Measurements from ENCODE around the gene ITGA5. TPM values are rescaled to one million over a fixed set of nuclear protein-coding genes. Genes with fewer than 3 reads are reported as not detected.

Gene ITGA5
- total RNA-seq (2014; rRNA removed; shearing (Covaris generic)) (496 and 541 TPM in 2 replicates), polyA plus RNA-seq (2016; fragmentation: Nextera tagmentation; extraction: Ambion mirVana) (402 and 416 TPM in 2 replicates)

- Histone ChIP-seq H2AFZ (peak within 1 kb of the TSS; percentile 78), H3K9me3 (ENCODE audit: low read depth) (no peaks in the 10 kb centered on the region), H3K4me1 (ENCODE audit: insufficient read depth) (peaks cover 78% of the 10 kb centered on the region), H3K36me3 (ENCODE audit: low read depth) (no peaks in the 10 kb centered on the region), H4K20me1 (ENCODE audit: insufficient read depth) (peaks cover 8% of the 10 kb centered on the region; the same call in 1 of the 2 replicates), H3K9ac (peak within 1 kb of the TSS; percentile 98), H3K27me3 (replicated peaks; ENCODE audit: insufficient read depth) (no peaks in the 10 kb centered on the region), H3K27ac (peak within 1 kb of the TSS; percentile 98), H3K4me2 (ENCODE audit: unreplicated experiment) (peak within 1 kb of the TSS; percentile 86), H3F3A (ENCODE audit: insufficient read depth) (peaks cover 61% of the 10 kb centered on the region), H3K9me2 (ENCODE audit: insufficient read depth) (no peaks in the 10 kb centered on the region), H3K4me3 (peak within 1 kb of the TSS; percentile 97), H3K79me2 (ENCODE audit: insufficient read depth) (peaks cover 60% of the 10 kb centered on the region)
- no peak for TF ChIP-seq EZH2 (IDR thresholded peaks at IDR 0.05; ENCODE audit: insufficient read depth, poor library complexity, severe bottlenecking)
- no peak for TF ChIP-seq EZH2phosphoT487 (IDR thresholded peaks at IDR 0.05; ENCODE audit: insufficient read depth, low read depth)
- WGBS, 2 experiments (ENCODE audit: low coverage in 1 of 2, low lambda C conversion rate in 2 of 2, missing lambda C conversion rate in 2 of 2) = 4 to 5% methylated on average over 33 to 40 of the region's 46 CpGs
- DNase-seq = peak; percentile 93
- in situ Hi-C loops (cut with MboI) = no loop called here
Measured at GRCh38 chr12:54419088-54419887, at the start of gene ITGA5. Gene ITGA5 (minus strand): TSS chr12:54419266. CDS start chr12:54419198, 68 bp downstream.

DNA sequence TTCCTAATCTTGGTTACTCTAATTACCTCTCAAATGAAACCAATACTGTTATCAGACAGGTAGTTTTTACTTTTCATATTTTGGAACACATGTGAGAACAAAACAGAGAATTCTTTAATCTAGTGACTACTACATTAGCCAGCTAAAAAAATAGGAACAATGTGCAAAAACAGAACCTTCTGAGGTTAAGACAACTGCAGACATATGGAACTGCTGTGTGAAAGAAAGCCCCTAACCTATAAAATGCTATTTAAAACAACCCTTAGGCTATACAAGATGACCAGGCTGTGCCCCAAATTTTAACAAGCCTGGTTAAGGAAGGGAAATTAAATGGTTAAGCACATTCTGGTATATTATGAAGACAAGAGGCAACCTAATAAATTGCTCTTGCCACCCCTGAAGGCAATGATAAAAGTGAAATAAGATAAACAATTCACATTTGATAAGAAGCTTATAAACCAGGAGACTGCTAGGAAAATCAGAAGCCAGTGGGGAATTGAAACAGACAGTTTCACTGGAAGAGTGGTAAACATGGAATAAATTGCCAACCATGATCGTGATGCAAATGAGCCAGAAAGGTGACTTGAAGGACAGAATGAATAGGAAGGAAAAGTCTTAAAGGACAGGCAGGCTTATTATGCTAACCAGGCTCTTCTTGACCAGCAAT, 46.9 kb upstream of the ITGA5 start:
- Histone ChIP-seq H3K27ac (no peak overlapping the region), H2AFZ (no peak overlapping the region), H3F3A (ENCODE audit: insufficient read depth) (0 out of 2 replicates have a peak, but pooled peaks cover 7% of the 10 kb centered on the region), H4K20me1 (ENCODE audit: insufficient read depth) (no peaks in the 10 kb centered on the region), H3K9ac (no peak overlapping the region), H3K79me2 (ENCODE audit: insufficient read depth) (no peaks in the 10 kb centered on the region), H3K36me3 (ENCODE audit: low read depth) (no peaks in the 10 kb centered on the region), H3K4me3 (no peak overlapping the region), H3K4me1 (ENCODE audit: insufficient read depth) (peaks cover 9% of the 10 kb centered on the region), H3K9me3 (ENCODE audit: low read depth) (no peaks in the 10 kb centered on the region), H3K9me2 (ENCODE audit: insufficient read depth) (no peaks in the 10 kb centered on the region), H3K27me3 (replicated peaks; ENCODE audit: insufficient read depth) (peaks cover 23% of the 10 kb centered on the region; the same call in 1 of the 2 replicates), H3K4me2 (ENCODE audit: unreplicated experiment) (no peak overlapping the region)
- TF ChIP-seq EZH2phosphoT487 (IDR thresholded peaks at IDR 0.05; ENCODE audit: insufficient read depth, low read depth) = no peak
- TF ChIP-seq EZH2 (IDR thresholded peaks at IDR 0.05; ENCODE audit: insufficient read depth, poor library complexity, severe bottlenecking) = no peak
- 27 to 53% methylated on average over 1 of the region's 1 CpG for WGBS, 2 experiments (ENCODE audit: low coverage in 1 of 2, low lambda C conversion rate in 2 of 2, missing lambda C conversion rate in 2 of 2)
- no peak for DNase-seq
- in situ Hi-C loops (cut with MboI) = no loop called here

DNA sequence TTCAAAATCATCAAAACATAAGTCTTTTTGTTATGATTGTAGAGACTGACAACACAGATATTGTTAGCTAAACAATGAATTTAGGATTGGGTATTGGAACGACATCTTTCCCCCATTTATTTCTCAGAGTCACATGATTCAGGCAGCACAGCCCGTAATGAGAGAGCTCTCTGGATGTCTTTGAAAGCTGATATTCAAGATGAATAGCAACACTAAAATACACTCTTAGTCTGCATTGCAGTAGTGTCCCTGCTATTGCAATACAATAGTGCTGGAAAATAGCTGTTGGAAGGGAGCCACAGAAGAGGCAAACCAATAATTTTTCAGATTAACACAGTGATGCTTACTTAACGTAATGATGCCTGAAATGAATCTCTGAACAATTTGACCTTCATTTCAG, 44.4 kb upstream of the ITGA5 start:
- DNase-seq = no peak
- no peak overlapping the region for H2AFZ ChIP-seq
- no peak overlapping the region for H3K4me3 ChIP-seq
- peaks cover 19% of the 10 kb centered on the region; the same call in 1 of the 2 replicates for H3K27me3 ChIP-seq (replicated peaks; ENCODE audit: insufficient read depth)
- H3K79me2 ChIP-seq (ENCODE audit: insufficient read depth) = no peaks in the 10 kb centered on the region
- H3K4me2 ChIP-seq (ENCODE audit: unreplicated experiment) = peak overlapping the region; percentile 16
- H4K20me1 ChIP-seq (ENCODE audit: insufficient read depth) = no peaks in the 10 kb centered on the region
- in situ Hi-C loops (cut with MboI) = no loop called here
- H3K9me3 ChIP-seq (ENCODE audit: low read depth) = no peaks in the 10 kb centered on the region
- no peak overlapping the region for H3K27ac ChIP-seq
- H3K9ac ChIP-seq = no peak overlapping the region
- 23 to 29% methylated on average over 3 of the region's 3 CpGs for WGBS, 2 experiments (ENCODE audit: low coverage in 1 of 2, low lambda C conversion rate in 2 of 2, missing lambda C conversion rate in 2 of 2)
- H3K4me1 ChIP-seq (ENCODE audit: insufficient read depth) = peaks cover 9% of the 10 kb centered on the region
- 0 out of 2 replicates have a peak, but pooled peaks cover 7% of the 10 kb centered on the region for H3F3A ChIP-seq (ENCODE audit: insufficient read depth)
- H3K36me3 ChIP-seq (ENCODE audit: low read depth) = no peaks in the 10 kb centered on the region
- no peaks in the 10 kb centered on the region for H3K9me2 ChIP-seq (ENCODE audit: insufficient read depth)
- TF ChIP-seq EZH2 (IDR thresholded peaks at IDR 0.05; ENCODE audit: insufficient read depth, poor library complexity, severe bottlenecking) = no peak
- TF ChIP-seq EZH2phosphoT487 (IDR thresholded peaks at IDR 0.05; ENCODE audit: insufficient read depth, low read depth) = no peak

- no peaks in the 10 kb centered on the region for H4K20me1 ChIP-seq (ENCODE audit: insufficient read depth)
- peak; percentile 92 for DNase-seq
- TF ChIP-seq EZH2 (IDR thresholded peaks at IDR 0.05; ENCODE audit: insufficient read depth, poor library complexity, severe bottlenecking) = no peak
- TF ChIP-seq EZH2phosphoT487 (IDR thresholded peaks at IDR 0.05; ENCODE audit: insufficient read depth, low read depth) = 0 out of 2 replicates have a peak, but pooled peaks have one; percentile 57
- no peaks in the 10 kb centered on the region for H3K36me3 ChIP-seq (ENCODE audit: low read depth)
- in situ Hi-C loops (cut with MboI) = no loop called here
- no peaks in the 10 kb centered on the region for H3K9me2 ChIP-seq (ENCODE audit: insufficient read depth)
- H3K4me2 ChIP-seq (ENCODE audit: unreplicated experiment) = peak overlapping the region; percentile 16
- H3K4me1 ChIP-seq (ENCODE audit: insufficient read depth) = peaks cover 9% of the 10 kb centered on the region
- 0 out of 2 replicates have a peak, but pooled peaks cover 7% of the 10 kb centered on the region for H3F3A ChIP-seq (ENCODE audit: insufficient read depth)
- H3K4me3 ChIP-seq = no peak overlapping the region
- no peak overlapping the region for H3K9ac ChIP-seq
- H3K9me3 ChIP-seq (ENCODE audit: low read depth) = no peaks in the 10 kb centered on the region
- H3K79me2 ChIP-seq (ENCODE audit: insufficient read depth) = no peaks in the 10 kb centered on the region
- WGBS, 2 experiments (ENCODE audit: low coverage in 1 of 2, low lambda C conversion rate in 2 of 2, missing lambda C conversion rate in 2 of 2) = 0 to 3% methylated on average over 2 of the region's 2 CpGs
- H2AFZ ChIP-seq = no peak overlapping the region
- no peak overlapping the region for H3K27ac ChIP-seq
- peaks cover 19% of the 10 kb centered on the region; the same call in 1 of the 2 replicates for H3K27me3 ChIP-seq (replicated peaks; ENCODE audit: insufficient read depth)
Measured at GRCh38 chr12:54463034-54463433, 44.0 kb upstream of the ITGA5 start.
